Adrenal gland (tissue), 5 donors: ENCODE measurements around the gene FCHSD2.

Experiments used
- POLR2A ChIP-seq, 2 donors: fragments of 450-650 bp; IDR thresholded peaks; one replicate each; pipeline ENCODE4 v1.6.1; 2017; ENCODE audit warnings: antibody characterized with exemption in 2 of 2, mild to moderate bottlenecking in 2 of 2, moderate library complexity in 1 of 2
- TF ChIP-seq, protein P1 (sequence below), 6 experiments: fragments of 450-650 bp in 4 of 6; fragments of 200-600 bp in 2 of 6; sonication (generic) in 1 of 6; IDR thresholded peaks; 1 replicate in 5 of 6; 2 replicates in 1 of 6; pipeline versions ENCODE4 v1.5.1 to v1.8.0; 2016 to 2021; ENCODE audit warnings: antibody characterized with exemption in 6 of 6, mild to moderate bottlenecking in 2 of 6, moderate library complexity in 1 of 6
- donor health status: DM: no; HTN: no; CAD: no.

DNA sequence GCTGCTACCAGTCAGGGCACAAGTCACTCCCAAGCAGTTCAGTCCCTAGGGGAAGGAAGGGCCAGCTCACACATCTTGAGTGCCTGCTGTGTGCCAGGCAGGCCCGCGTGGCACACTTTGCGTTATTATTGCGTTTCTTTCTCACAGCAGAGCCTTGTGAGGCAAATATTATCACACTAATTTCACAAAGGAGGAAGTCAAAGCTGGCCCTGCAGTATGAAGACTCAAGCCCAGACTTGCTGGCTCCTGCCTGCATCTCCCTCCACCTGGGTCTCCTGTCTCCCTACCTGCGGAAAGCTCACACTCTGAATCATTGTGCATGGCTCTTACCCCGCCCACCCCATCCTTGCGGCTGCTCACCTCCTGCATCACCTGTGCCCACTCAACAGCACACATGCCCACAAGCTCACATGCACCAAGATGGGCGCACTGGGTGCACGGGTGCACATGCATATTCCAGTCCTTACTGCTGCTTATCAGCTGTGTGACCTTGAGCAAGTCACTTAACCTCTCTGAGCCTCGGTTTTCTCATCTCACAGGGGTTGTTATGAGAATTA lies 44.3 kb upstream of the FCHSD2 start:
- no peak for TF ChIP-seq POLR2A (IDR thresholded peaks at IDR 0.05)
- TF ChIP-seq, protein P1, sequence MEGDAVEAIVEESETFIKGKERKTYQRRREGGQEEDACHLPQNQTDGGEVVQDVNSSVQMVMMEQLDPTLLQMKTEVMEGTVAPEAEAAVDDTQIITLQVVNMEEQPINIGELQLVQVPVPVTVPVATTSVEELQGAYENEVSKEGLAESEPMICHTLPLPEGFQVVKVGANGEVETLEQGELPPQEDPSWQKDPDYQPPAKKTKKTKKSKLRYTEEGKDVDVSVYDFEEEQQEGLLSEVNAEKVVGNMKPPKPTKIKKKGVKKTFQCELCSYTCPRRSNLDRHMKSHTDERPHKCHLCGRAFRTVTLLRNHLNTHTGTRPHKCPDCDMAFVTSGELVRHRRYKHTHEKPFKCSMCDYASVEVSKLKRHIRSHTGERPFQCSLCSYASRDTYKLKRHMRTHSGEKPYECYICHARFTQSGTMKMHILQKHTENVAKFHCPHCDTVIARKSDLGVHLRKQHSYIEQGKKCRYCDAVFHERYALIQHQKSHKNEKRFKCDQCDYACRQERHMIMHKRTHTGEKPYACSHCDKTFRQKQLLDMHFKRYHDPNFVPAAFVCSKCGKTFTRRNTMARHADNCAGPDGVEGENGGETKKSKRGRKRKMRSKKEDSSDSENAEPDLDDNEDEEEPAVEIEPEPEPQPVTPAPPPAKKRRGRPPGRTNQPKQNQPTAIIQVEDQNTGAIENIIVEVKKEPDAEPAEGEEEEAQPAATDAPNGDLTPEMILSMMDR (IDR thresholded peaks at IDR 0.05) = no peak
